ENCODE data around the gene TICAM2.
A peak's percentile ranks its signal among the peaks of the same experiment; 100 is the strongest.

The TICAM2 gene

DNA sequence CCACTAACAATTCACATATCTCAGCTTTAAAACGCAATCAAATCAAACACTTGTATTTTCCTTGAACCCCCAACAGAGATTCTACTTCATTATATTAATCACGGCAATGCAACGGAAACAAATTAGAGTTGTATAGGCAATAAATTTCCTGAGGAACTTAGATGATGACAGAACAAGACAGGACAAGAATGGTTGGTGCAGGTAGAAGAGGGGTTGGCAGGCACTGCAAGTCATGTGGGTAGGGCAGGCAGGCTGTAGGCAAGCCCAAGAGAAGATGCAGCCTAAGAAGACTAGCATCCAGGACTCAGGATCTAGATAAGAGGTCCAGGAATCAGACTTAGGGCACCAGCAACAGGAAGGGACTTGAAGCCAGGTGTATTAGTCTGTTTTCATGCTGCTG is 41.1 kb downstream of the TICAM2 start:
- no peak for DNase-seq

DNA sequence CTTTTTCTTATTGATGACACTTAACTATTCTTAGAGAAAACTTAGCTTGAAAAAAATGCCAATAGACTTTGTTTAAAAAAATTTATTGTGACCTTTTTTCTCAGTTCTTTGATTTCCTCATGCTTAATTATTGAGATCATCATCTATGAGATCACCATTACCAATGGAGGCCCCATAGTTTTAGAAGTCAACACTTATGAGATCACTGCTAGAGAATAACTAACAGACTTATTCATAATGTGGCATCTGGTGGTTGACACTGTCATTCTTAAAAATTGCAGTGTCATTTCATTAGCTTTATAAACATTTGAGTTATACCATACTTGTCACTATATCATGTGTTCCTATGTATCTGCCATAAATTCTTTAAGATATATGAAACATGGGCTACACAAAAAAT is 42.8 kb downstream of the TICAM2 start:
- DNase-seq, result no peak

DNA sequence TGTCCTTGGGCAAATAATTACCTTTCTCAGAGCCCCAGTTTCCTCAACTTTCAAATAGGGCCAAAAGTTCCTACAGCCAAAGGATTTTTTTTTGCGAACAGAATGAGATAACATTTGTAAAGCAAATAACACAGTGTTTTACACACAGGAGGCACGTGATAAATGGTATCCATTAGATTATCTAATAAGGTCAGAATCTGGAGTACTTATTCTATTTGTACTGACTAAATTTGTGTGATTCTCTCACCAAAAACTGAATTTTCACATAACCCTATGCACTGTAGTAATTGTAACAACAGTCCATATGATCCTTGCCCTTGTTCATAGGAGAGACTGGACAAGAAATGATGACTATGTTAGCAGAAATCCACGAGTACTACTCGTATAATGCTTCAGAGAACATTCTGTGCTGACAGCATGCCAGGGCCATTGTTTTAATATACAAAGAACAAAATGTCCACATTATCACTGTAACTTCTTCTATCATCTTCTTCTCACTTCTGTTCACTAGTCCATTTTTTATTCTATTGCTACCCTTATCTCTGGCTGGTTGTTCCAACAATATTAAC is 43.8 kb downstream of the TICAM2 start:
- no peak for DNase-seq

DNA sequence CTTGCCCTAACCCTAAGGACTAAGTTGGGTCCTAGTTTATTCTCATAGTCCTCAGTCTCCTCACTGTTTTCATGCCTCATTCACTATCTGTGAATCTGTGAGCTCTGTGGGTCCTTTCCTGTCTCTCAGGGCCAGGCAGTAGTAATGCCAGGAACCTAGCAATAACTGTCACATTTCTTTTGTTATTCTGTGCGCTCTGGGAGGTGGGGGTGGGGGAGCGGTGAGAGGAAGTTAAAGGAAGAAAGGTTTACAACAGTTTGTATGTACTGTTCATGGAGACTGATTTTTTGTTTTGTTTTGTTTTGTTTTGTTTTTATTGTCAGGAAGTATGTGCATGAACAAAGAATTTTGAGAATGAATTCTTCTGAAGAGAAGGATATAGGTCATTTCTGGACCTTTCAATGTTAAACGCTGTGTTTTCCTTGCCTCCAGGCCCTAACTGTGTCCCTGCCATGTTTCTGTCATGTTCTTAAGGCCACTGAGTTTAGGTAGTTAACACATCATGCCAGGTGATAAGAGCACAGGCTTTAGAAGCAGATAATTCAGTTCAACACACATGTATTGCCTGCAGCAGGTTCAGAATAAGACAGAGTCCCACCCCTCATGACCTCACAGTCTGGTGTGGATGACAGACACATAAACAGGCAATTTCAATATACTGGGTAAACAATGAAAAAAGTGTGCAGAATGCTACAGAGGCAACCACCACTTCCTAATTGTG is 44.5 kb downstream of the TICAM2 start:
- DNase-seq, result no peak

DNA sequence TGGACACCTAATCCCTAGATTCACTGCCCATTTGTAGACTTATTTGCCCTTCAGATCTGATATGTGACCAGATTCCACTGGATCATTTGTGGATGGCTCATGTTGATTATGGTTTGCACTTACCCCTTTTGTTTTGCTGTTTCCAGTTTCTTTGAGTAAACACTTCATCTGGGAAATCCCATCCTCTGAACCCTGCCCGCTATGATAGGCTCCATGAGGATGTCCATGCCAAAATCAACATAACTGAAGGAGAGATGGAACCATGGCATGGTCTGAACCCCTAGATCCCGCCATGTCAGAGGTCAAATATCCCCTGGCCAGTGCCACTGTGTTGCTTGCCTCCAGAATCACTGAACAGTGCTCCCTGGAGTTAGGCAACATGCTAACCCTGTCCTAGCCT is 46.0 kb downstream of the TICAM2 start:
- no peak for DNase-seq

DNA sequence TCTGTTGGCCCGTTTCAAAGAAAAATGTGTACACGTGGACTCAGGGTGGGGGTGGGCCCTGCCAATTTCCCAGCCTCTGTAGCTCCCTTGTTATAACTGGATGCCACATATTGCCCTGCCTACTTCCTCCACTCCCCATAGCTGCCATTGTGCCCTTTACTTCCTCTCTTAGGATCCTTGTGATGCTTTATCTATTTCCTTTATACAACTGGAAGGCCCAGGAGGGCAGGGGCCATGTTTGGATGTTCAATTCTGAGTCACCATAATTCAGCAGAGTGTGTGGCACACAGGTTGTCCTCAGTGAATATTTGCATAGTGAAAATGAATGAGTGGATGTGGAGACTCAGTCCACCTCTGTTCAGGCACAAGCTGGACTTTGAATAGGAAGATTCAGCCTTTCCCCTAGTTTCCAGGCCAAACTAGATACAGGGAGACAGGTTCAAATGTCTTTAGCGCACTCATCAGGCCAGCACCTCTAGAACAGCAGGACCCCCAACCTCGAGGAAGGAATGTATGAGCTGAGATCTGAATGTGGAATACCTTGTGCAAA is 47.1 kb downstream of the TICAM2 start:
- no peak for DNase-seq

DNA sequence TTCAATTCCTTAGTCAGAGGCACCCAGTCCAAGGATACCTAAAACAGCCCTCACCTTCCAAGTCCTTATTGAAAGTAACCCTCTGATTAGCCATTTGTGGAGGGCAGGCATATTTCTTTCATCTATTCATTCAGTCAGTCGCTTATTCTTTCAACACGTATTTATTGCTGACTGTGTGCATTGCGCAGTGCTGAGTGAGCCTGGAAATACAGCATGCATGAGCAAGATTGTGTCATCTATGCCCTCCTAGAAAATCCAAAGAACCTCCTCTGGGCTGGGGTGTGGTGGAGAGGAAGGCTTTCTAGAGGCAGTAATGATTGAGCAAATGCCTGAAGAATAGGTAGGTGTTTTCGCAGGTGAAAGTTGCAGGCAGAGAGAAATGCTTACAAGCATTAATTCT is 49.2 kb downstream of the TICAM2 start:
- no peak for DNase-seq

DNA sequence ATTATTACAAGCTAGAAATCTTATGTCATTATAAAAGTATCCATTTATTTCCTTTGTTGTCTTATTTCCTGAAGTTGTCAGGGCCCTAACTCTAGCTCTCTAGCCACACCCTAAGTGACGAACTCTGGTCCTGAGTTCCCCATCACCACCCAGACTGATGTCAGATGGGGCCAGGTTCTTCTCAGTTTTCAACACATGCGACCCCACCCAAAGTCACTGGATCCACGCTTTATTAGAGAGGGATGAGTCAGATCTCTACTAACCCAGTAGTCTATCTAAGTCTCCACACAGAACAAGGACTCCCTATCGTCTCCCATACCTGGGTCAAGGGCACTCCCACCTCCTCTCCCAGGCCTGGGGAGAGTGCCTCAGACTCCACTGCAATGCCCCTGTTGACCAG is 50.9 kb downstream of the TICAM2 start:
- DNase-seq, result no peak

DNA sequence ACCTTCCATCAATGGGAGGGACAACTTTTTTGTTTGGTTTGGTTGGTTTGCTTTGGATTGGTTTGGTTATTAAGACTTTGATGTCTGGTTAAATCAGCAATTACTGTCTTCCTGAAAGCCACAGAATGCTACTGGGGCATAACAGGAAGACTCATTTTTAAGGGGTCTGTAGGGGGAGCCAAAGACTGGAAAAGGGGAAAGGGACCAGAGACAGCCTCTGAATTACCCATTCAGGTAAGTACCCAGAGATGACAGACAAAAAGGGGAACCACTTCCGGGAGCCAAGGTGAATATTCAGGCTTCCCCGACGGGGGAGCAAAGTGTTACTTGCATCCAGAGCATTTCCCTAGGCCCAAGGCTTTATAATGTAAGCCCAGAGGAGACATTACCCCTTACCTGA is 53.1 kb downstream of the TICAM2 start:
- no peak for DNase-seq

DNA sequence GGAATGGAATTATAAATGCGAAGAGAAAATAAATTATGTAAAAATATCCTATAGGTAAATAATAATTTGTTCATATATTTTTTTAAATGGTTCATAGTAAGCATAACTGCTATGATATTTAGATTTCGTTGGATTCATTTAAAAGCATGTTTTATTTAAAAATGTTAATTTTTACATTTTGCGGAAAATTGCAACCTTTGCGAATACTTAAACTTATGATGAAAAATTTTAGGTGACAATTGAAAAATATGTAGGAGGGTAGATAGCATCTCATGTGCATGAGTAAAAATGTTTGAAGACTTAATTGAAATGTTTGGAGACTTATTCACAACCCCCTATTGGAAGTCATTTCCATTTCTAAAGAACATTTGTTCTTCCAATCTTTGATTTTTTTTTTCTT is 53.6 kb downstream of the TICAM2 start:
- DNase-seq, result no peak

DNA sequence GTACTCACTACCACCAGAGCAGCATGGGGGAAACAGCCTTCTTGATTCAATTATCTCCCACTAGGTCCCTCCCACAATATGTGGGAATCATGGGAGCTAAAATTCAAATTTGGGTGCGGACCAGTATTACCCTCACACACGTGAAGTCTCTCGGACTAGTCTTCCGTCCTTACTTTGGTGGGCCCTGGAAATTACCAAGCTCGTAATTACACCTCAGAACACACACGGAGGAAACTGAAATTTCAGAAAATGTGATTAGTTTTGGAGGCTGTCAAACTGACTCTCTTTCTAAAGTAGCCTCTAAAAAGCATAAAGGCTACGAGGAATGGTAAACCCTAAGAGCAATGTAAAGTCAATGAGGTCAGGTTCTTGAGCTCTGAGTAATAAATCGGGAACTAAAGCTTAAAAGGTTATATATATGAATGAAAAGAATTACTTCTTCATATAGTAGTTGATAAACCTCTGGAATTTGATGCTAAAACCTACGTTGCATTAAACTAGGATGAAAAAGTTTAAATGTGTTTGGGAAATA is 56.9 kb downstream of the TICAM2 start:
- no peak for DNase-seq

DNA sequence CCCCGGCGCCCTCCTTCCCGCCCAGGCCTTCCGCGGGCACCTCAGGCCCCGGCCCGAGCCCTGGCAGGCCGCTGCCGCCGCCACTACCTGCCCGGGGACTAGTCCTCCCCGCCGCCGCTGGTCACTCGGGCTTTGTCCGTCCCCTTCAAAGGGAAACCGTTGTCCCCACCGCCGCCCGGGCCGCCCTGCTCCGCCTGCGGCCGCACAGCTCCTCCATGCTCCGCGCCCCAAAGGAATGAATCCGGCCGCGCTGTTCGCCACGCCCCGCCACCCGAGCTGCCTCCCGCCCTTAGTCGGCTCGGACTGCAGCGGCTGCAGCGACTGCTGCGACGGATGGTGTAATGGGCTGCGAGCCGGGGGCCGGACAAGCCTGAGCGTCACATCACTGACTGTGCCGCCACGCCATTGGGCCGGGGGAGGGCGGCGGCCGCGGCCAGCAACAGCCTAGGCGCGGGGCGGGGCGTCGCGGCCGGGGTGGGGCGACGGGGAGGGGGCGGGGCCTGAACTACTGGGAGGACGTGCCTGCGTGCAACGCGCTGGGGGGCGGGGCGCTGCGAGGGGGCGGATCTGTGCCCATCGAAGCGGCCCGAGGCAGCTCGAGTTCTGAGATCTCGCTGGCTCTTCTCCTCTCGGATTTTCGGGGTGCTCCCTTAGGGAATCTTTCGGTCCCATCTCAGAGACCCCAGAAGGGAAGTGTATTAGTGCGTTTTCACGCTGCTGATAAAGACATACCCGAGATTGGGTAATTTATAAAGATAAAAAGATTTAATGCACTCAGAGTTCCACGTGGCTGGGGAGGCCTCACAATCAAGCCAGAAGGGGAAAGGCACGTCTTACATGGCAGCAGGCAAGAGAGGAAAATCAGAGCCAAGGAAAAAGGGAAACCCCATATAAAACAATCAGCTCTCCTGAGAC is 57.6 kb downstream of the TICAM2 start, which contains the start of gene FEM1C:
TSS of gene FEM1C (minus strand) at position 340 of the 915 bp plus-strand sequence. CDS start 1,282 bp downstream, outside the sequence.
- peak; percentile 97 for DNase-seq

DNA sequence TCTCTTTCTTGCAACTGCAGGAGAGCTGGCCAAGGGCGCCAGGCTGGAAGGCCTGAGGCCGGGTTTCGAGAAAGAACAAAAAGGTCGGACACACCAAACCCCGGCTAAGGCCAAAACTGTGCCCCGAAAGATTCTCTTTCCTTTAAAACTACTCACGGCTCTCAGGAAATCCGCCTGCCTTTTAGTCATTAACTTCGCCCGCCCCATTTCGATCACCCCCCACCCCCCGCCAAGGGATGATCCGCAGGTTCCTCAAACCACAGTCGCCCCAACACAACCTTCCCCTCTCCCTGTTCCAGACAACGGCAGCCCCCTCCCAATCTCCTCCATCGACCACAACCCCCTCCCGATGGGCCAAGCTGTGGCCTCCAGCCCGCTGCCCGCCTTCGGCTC is 58.2 kb downstream of the TICAM2 start:
- peak; percentile 26 for DNase-seq

DNA sequence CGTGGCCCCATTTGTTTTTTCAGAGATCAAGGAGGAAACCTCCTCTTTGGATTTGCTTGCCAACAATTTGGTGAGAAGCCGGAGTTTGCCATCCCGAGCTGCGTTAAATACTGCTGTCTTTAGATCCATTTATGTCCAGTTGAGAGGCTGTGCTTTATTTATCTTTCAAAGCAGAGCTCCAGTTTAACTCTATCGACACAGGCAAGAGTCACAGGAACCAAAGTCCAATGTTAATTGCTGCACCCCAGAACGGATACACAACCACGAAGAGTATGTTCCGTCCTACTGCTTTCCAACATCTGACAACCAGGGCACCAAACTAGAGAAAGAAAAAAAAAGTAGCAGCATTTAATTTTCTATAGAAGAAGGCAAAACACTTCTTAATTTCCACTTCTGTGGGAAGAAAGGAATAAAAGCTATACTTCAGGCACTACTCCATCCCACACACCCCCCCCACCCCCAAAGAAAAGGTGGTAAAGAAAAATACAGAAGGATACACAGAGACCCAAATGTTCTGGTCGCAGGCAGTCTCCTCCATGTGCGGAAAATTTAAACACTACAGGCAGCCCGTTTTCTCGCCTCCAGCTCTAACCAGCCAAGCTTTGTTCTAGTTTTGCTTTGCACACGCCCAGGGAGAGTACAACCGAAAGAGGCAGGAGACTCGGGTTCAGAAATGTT is 58.8 kb downstream of the TICAM2 start:
- no peak for DNase-seq

DNA sequence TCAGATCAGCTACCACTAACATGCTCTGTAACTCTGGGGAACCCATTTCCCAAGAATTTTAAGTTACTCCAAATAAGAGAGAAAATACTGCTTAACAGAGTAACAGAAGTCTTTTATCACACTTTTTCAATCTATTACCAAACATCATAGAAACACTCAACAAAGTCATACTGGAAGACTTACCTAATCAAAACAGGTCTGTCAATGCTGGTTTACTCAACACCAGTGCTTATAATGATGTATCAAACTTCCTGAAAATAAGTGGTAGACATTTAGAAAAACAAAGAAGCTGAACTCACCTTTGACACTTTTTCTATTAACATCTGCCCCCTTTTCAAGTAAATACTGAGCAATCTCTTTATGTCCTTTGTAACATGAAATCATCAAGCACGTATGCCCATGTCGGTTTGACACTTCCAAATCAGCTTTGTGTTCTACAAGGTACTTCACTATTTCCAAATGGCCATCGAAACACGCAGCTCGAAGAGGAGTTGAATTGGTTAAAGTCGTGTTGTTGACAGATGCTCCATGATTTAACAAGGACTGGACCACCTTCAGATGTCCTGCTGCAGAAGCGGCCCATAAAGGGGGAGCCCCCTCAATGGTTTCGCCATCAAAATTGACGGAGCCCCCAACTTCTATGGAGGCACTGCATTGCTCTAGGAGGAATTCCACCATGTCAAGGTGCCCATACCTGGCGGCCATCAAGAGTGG is 59.5 kb downstream of the TICAM2 start:
- no peak for DNase-seq

DNA sequence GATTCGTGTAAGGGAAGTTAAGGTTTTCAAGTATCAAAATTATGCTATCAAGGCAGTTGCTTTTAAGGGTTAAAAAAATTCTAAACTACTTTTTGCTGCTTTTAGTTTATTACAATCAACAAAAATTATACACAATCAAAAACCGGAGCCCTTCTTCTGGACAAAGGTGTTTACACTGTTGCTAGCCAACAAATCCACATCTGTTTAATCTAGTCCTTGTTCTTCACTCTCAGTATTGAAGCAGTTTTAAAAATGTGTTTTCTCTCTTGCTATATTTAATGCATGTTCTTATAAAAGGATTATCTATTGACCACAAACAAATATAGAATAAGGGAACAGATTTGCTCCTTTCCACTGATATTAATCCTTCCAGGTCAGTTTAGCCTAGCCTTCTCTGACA is 60.2 kb downstream of the TICAM2 start:
- DNase-seq, result no peak

DNA sequence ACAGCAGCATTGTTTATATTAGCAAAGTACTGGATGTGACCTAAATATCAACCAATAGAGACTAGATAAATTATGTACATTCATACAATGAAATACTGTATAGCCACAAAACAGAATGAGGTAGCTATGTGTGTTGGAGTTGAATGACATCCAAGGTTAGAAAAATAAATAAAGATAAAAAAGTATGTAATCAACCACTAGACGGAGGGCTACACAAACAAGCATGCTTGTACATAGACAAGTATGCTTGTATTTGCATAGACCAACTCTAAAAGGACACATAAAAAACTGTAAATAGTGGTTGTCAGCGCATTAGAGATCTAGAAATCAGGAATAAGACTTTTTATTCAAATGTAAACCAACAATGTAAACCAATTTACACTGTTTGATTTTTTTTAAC is 60.7 kb downstream of the TICAM2 start:
- no peak for DNase-seq

DNA sequence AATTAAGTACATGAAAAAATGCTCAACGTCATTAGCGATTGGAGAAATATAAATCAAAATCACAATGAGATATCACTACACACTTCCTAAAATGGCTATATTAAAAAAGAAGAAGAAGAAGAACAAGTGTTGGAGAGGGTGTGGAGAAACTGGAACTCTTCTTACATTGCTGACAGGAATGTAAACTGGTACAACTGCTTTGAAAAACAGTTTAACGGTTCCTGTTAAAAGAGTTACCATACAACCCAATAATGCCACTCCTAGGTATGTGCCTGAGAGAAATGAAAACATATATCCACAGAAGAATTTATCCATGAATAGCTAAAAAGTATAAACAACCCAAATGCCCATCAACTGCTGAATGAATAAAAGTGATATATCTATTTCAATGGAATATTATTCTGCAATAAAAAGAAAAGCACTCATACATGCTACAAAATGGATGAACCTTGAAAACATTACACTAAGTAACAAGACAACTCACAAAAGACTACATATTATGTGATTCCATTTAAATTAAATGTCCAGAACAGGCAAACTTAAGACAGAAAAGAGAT is 66.7 kb downstream of the TICAM2 start:
- no peak for DNase-seq

DNA sequence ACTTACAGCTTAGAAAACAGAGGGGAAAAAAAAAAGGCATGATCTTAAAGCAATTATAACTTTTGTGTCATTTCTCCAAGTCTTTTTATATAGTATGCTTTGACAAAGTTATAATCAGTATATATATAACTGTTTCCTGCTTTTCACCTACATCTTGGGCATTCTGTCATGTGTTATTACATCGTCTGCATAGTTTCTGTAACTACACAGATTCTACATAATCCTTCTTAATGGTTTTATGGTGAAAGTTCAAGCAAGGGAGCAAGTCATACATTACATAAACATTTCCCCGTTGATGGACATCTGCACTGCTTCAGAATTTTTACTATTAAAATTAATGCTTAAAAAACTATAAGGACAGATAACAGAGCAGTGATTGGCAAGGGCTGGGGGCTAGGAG is 69.8 kb downstream of the TICAM2 start:
- DNase-seq, result no peak

DNA sequence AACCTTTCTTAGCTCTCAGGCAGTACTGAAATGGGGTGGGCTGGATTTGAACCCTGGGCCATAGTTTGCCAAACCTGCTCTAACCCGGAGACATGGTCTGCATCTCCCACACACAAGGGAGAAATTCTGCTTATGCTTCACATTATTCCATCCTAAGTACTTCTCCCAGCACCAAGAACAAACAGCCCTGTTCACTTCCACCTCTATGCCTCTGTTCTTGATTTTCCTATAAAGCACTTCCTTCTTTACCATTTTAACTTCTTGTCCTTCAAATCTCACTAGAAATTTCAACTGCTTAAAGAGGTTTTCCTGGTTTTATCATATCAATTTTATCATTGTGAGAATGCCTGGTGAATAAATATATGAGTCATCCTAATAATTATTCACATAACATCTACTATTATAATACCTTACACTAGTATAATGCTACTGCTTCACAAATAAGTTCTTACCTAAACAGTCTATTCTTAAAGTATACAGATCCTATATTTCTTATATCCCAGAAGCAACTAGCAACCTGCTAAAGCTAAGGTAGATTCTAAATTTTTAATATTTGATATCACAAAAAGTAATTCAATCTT is 70.4 kb downstream of the TICAM2 start:
- DNase-seq, result no peak

DNA sequence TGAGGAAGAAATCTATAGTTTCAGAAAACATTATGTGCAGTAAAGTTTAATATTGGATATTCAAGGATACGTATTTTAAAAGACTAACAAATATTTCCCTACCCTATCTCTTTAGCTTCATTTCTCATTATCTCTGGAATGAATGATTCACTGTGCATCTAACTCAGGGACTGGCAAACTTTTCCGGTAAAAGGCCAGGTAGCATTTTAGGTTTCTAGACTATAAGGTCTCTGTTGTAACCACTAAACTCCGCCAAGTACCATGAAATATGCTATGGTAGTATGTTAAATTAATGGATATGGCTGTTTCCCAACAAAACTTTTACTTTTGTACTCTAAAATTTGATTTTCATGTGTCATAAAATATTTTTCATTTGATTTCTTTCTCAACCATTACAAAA is 70.9 kb downstream of the TICAM2 start:
- no peak for DNase-seq
